ENCODE data around the gene CDKN2B-AS1. TPM values are rescaled to one million over a fixed set of nuclear protein-coding genes. Genes with fewer than 3 reads are reported as not detected.
A peak's percentile ranks its signal among the peaks of the same experiment; 100 is the strongest.

Gene CDKN2B-AS1
- total and polyA plus RNA-seq, 2 experiments from 2014 or later, result 0.14 TPM; not detected in 1

- Histone ChIP-seq H3K4me3 (no peak overlapping the region), H3K4me1 (ENCODE audit: insufficient read depth) (no peaks in the 10 kb centered on the region), H3K9me2 (ENCODE audit: insufficient read depth) (peaks cover 9% of the 10 kb centered on the region; the same call in 1 of the 2 replicates), H3K36me3 (ENCODE audit: insufficient read depth) (no peaks in the 10 kb centered on the region), H3F3A (replicated peaks; ENCODE audit: low read depth) (no peaks in the 10 kb centered on the region), H4K20me1 (replicated peaks; ENCODE audit: insufficient read depth) (no peaks in the 10 kb centered on the region), H3K27ac (ENCODE audit: low read depth) (no peak overlapping the region), H2AFZ (no peak overlapping the region), H3K27me3 (ENCODE audit: insufficient read depth) (no peaks in the 10 kb centered on the region), H3K4me2 (no peak overlapping the region), H3K79me2 (replicated peaks; ENCODE audit: insufficient read depth) (no peaks in the 10 kb centered on the region)
- Mint-ChIP-seq H3K4me3 (no peak overlapping the region), H3K36me3 (ENCODE audit: low read depth) (no peaks in the 10 kb centered on the region), H3K9me3 (peaks cover 3% of the 10 kb centered on the region; the same call in 1 of the 3 replicates), H3K27me3 (ENCODE audit: insufficient read depth, low read depth, poor library complexity) (no peaks in the 10 kb centered on the region), H3K4me1 (no peaks in the 10 kb centered on the region), H3K27ac (no peak overlapping the region)
- DNase-seq (ENCODE audit: low spot score), result no peak
- no peak for TF ChIP-seq STAT1 (IDR thresholded peaks at IDR 0.05; ENCODE audit: unreplicated experiment)
- ATAC-seq, result no peak
These were observed 27.8 kb downstream of the CDKN2B-AS1 start for GRCh38 chr9:22022396-22022795.

- Mint-ChIP-seq H3K9me3 (no peaks in the 10 kb centered on the region), H3K36me3 (ENCODE audit: low read depth) (no peaks in the 10 kb centered on the region), H3K27ac (no peak overlapping the region), H3K4me1 (peaks cover 6% of the 10 kb centered on the region), H3K4me3 (no peak overlapping the region), H3K27me3 (ENCODE audit: insufficient read depth, low read depth, poor library complexity) (no peaks in the 10 kb centered on the region)
- no peaks in the 10 kb centered on the region for H3K79me2 ChIP-seq (replicated peaks; ENCODE audit: insufficient read depth)
- H2AFZ ChIP-seq, result peak overlapping the region; percentile 59; the same call in 1 of the 2 replicates
- no peaks in the 10 kb centered on the region for H4K20me1 ChIP-seq (replicated peaks; ENCODE audit: insufficient read depth)
- no peaks in the 10 kb centered on the region for H3K36me3 ChIP-seq (ENCODE audit: insufficient read depth)
- H3K4me2 ChIP-seq, result no peak overlapping the region
- DNase-seq (ENCODE audit: low spot score) (no peak), ATAC-seq (no peak)
- H3K4me3 ChIP-seq, result no peak overlapping the region
- no peaks in the 10 kb centered on the region for H3F3A ChIP-seq (replicated peaks; ENCODE audit: low read depth)
- H3K4me1 ChIP-seq (ENCODE audit: insufficient read depth), result peaks cover 7% of the 10 kb centered on the region
- peaks cover 9% of the 10 kb centered on the region; the same call in 1 of the 2 replicates for H3K9me2 ChIP-seq (ENCODE audit: insufficient read depth)
- no peak overlapping the region for H3K27ac ChIP-seq (ENCODE audit: low read depth)
- H3K27me3 ChIP-seq (ENCODE audit: insufficient read depth), result no peaks in the 10 kb centered on the region
- TF ChIP-seq CREB1 (CRISPR knock-in tag; IDR thresholded peaks at IDR 0.05; ENCODE audit: low read depth) (no peak), REST (IDR thresholded peaks at IDR 0.05; ENCODE audit: unreplicated experiment) (no peak), CTCF (conservative IDR thresholded peaks at IDR 0.05; ENCODE audit: low read depth in 2 of 2) (no peak), ETS1 (IDR thresholded peaks at IDR 0.05) (no peak), NANOG (IDR thresholded peaks at IDR 0.05; ENCODE audit: borderline replicate concordance) (no peak), STAT1 (IDR thresholded peaks at IDR 0.05; ENCODE audit: unreplicated experiment) (no peak), ZNF331 (CRISPR knock-in tag; IDR thresholded peaks at IDR 0.05; ENCODE audit: low read depth) (no peak), JUNB (IDR thresholded peaks at IDR 0.05; ENCODE audit: unreplicated experiment) (no peak), POLR2AphosphoS5 (IDR thresholded peaks at IDR 0.05; ENCODE audit: low read depth) (no peak), ZNF462 (CRISPR knock-in tag; IDR thresholded peaks at IDR 0.05) (no peak)
These were observed 32.1 kb downstream of the CDKN2B-AS1 start for GRCh38 chr9:22026696-22027095.

All from GM23338 (cell line).